Measurements from ENCODE around the gene GATA5. TPM values are rescaled to one million over a fixed set of nuclear protein-coding genes. Genes with fewer than 3 reads are reported as not detected.

GATA5 gene
- total and polyA plus RNA-seq, 2 donors (not counting 3 experiments of a cell fraction or from before 2014, with no cell fraction given): not detected

- H3K9ac ChIP-seq (replicated peaks; ENCODE audit: extremely low read depth, insufficient read depth, low read length): no peak overlapping the region
- H3K27ac ChIP-seq (ENCODE audit: insufficient read depth, low read depth, low read length): no peak overlapping the region
- H3K79me2 ChIP-seq (ENCODE audit: control insufficient read depth, insufficient read depth, low read length): no peaks in the 10 kb centered on the region
- peaks cover 0 to 2% of the 10 kb centered on the region in 2 experiments for H3K27me3 ChIP-seq (ENCODE audit: control insufficient read depth in 2 of 2, insufficient read depth in 2 of 2, low read length in 2 of 2)
- H3K9me1 ChIP-seq (replicated peaks; ENCODE audit: control insufficient read depth, extremely low read depth, insufficient read depth, low read length): no peaks in the 10 kb centered on the region
- no peaks in the 10 kb centered on the region for H3K36me3 ChIP-seq (ENCODE audit: control insufficient read depth in 2 of 2, extremely low read depth in 1 of 2, insufficient read depth in 2 of 2, low read length in 2 of 2)
- intact Hi-C loops (cut with micrococcal nuclease): no loop called here
- POLR2A ChIA-PET: no interaction called here
- FAIRE-seq: no peak
- no peaks in the 10 kb centered on the region for H3K9me3 ChIP-seq (replicated peaks; ENCODE audit: control insufficient read depth, insufficient read depth, low read length)
- no peaks in the 10 kb centered on the region for H3K4me1 ChIP-seq (ENCODE audit: control insufficient read depth, extremely low read depth, insufficient read depth, low read length)
- no peak overlapping the region for H2AFZ ChIP-seq (ENCODE audit: low read depth, low read length)
- H3K4me2 ChIP-seq (ENCODE audit: insufficient read depth, low read length): no peak overlapping the region
- CTCF ChIA-PET: interaction anchor here (1.6 kb wide), 1 partner anchor 11 kb away, joined by 4 read pairs; no protein-coding TSS in a partner anchor
- dilution Hi-C loops (cut with MboI; ENCODE audit: extremely low pct_ligation_motif_present, low sequenced_read_pairs): no loop called here
- no peak for DNase-seq (ENCODE audit: low read depth, low spot score)
- H3K4me3 ChIP-seq (replicated peaks in 1 of 3; ENCODE audit: insufficient read depth in 1 of 3, low read depth in 1 of 3, low read length in 3 of 3): no peak overlapping the region
- BruUV-seq (replicated peaks): no TSS peak
- H4K20me1 ChIP-seq (replicated peaks; ENCODE audit: control insufficient read depth, extremely low read depth, insufficient read depth, low read length): no peaks in the 10 kb centered on the region
- TF ChIP-seq GATA2 (IDR thresholded peaks at IDR 0.05; ENCODE audit: insufficient read depth, insufficient read length, low read depth, low read length) (no peak), MYC (IDR thresholded peaks at IDR 0.05; ENCODE audit: low read depth, low read length) (no peak), MAX (IDR thresholded peaks at IDR 0.05; ENCODE audit: insufficient read depth, insufficient read length) (no peak), JUN (IDR thresholded peaks at IDR 0.05; ENCODE audit: borderline replicate concordance, insufficient read depth, insufficient read length, low read depth) (no peak), FOS (IDR thresholded peaks at IDR 0.05; ENCODE audit: borderline replicate concordance, insufficient read depth, low read length) (no peak), POLR2A (IDR thresholded peaks at IDR 0.05; ENCODE audit: low read depth, low read length) (no peak), POLR2AphosphoS5 (IDR thresholded peaks at IDR 0.05; ENCODE audit: insufficient read depth, low read depth, low read length) (no peak), EZH2 (IDR thresholded peaks at IDR 0.05; ENCODE audit: borderline replicate concordance, low read depth, low read length, severe bottlenecking) (no peak)
- TF ChIP-seq, protein P1, sequence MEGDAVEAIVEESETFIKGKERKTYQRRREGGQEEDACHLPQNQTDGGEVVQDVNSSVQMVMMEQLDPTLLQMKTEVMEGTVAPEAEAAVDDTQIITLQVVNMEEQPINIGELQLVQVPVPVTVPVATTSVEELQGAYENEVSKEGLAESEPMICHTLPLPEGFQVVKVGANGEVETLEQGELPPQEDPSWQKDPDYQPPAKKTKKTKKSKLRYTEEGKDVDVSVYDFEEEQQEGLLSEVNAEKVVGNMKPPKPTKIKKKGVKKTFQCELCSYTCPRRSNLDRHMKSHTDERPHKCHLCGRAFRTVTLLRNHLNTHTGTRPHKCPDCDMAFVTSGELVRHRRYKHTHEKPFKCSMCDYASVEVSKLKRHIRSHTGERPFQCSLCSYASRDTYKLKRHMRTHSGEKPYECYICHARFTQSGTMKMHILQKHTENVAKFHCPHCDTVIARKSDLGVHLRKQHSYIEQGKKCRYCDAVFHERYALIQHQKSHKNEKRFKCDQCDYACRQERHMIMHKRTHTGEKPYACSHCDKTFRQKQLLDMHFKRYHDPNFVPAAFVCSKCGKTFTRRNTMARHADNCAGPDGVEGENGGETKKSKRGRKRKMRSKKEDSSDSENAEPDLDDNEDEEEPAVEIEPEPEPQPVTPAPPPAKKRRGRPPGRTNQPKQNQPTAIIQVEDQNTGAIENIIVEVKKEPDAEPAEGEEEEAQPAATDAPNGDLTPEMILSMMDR (IDR thresholded peaks at IDR 0.05; ENCODE audit: extremely low read depth in 1 of 2, insufficient read depth in 1 of 2, low read depth in 1 of 2, low read length in 2 of 2): no peak
Measured at GRCh38 chr20:62511300-62511914, 35.6 kb upstream of the GATA5 start.

Data from endothelial cell of umbilical vein (primary cell).